IPS-NIHi7 (cell line): Measurements from ENCODE around the gene CMIP.
A peak's percentile ranks its signal among the peaks of the same experiment; 100 is the strongest.

Source experiments
- DNase-seq: peaks from one replicate; pipeline ENCODE4 v3.0.0; 2012; ENCODE audit warnings: mixed read lengths; ENCODE audit errors: extremely low spot score

CMIP gene

GRCh38 chr16:81582655-81583441 lies 138.2 kb downstream of the CMIP start:
- DNase-seq: peak; percentile 58

GRCh38 chr16:81583893-81584631 lies 139.5 kb downstream of the CMIP start:
- no peak for DNase-seq

GRCh38 chr16:81585785-81586184 lies 141.2 kb downstream of the CMIP start:
- peak; percentile 68 for DNase-seq

GRCh38 chr16:81586417-81586816 lies 141.8 kb downstream of the CMIP start:
- no peak for DNase-seq

GRCh38 chr16:81586977-81587625 lies 142.5 kb downstream of the CMIP start:
- no peak for DNase-seq

GRCh38 chr16:81587626-81588160 lies 143.1 kb downstream of the CMIP start:
- DNase-seq: no peak

- DNase-seq: no peak
Observed at GRCh38 chr16:81588326-81589081, 143.9 kb downstream of the CMIP start.

- DNase-seq: no peak
Observed at GRCh38 chr16:81589975-81590650, 145.5 kb downstream of the CMIP start.

- DNase-seq: no peak
Observed at GRCh38 chr16:81590714-81591544, 146.3 kb downstream of the CMIP start.

GRCh38 chr16:81591545-81591870 lies 146.9 kb downstream of the CMIP start:
- DNase-seq: no peak

GRCh38 chr16:81592353-81592866 lies 147.8 kb downstream of the CMIP start:
- DNase-seq: no peak

GRCh38 chr16:81593481-81593880 lies 148.9 kb downstream of the CMIP start:
- no peak for DNase-seq

GRCh38 chr16:81595629-81596292 lies 151.2 kb downstream of the CMIP start:
- no peak for DNase-seq

- DNase-seq: no peak
Observed at GRCh38 chr16:81597079-81597658, 152.6 kb downstream of the CMIP start.

- no peak for DNase-seq
Observed at GRCh38 chr16:81598083-81598482, 153.5 kb downstream of the CMIP start.

- no peak for DNase-seq
Observed at GRCh38 chr16:81599034-81599744, 154.6 kb downstream of the CMIP start.

GRCh38 chr16:81600275-81600674 lies 155.7 kb downstream of the CMIP start:
- no peak for DNase-seq

GRCh38 chr16:81601008-81601428 lies 156.4 kb downstream of the CMIP start:
- no peak for DNase-seq
